Stimulated activated CD4-positive, alpha-beta T cell treated with anti-CD3 and anti-CD28 coated beads, Interleukin-2, amount 100 ng/mL, for 4 hours (primary cell): ENCODE results near the gene KRT6A.
"Not testable (repeated sequence)": the region's sequence is repeated elsewhere in the genome, so short reads cannot be mapped to it uniquely, and the experiment has no call there.

Experiments used
- DNase-seq: peaks from one replicate; pipeline ENCODE4 v3.0.0-alpha.2; 2020; ENCODE audit warnings: low read depth

The KRT6A gene

GRCh38 chr12:52455821-52456220 lies 37.2 kb downstream of the KRT6A start:
- no peak for DNase-seq

- no peak for DNase-seq
Observed at GRCh38 chr12:52454411-52455201, 38.5 kb downstream of the KRT6A start.

GRCh38 chr12:52452101-52452500 lies 41.0 kb downstream of the KRT6A start, which contains the start of gene KRT6B:
KRT6B (minus strand) TSS chr12:52452146; CDS start chr12:52452078, 68 bp downstream.
- DNase-seq = no peak

- no peak for DNase-seq
Observed at GRCh38 chr12:52448228-52448627, 44.8 kb downstream of the KRT6A start.

- not testable (repeated sequence) for DNase-seq
Observed at GRCh38 chr12:52447196-52447595, 45.9 kb downstream of the KRT6A start.

GRCh38 chr12:52446367-52447045 lies 46.6 kb downstream of the KRT6A start:
- DNase-seq = no peak

GRCh38 chr12:52445876-52446275 lies 47.2 kb downstream of the KRT6A start:
- no peak for DNase-seq

GRCh38 chr12:52444647-52445595 lies 48.1 kb downstream of the KRT6A start:
- no peak for DNase-seq

- DNase-seq = no peak
Observed at GRCh38 chr12:52443966-52444365, 49.1 kb downstream of the KRT6A start.

- DNase-seq = no peak
Observed at GRCh38 chr12:52442600-52443061, 50.4 kb downstream of the KRT6A start.

GRCh38 chr12:52441320-52441911 lies 51.6 kb downstream of the KRT6A start:
- DNase-seq = no peak

- DNase-seq = no peak
Observed at GRCh38 chr12:52440821-52441319, 52.2 kb downstream of the KRT6A start.

- no peak for DNase-seq
Observed at GRCh38 chr12:52439845-52440244, 53.2 kb downstream of the KRT6A start.

GRCh38 chr12:52439420-52439819 lies 53.6 kb downstream of the KRT6A start:
- no peak for DNase-seq

- no peak for DNase-seq
Observed at GRCh38 chr12:52438305-52439301, 54.5 kb downstream of the KRT6A start.

- no peak for DNase-seq
Observed at GRCh38 chr12:52437508-52437907, 55.5 kb downstream of the KRT6A start.
